Measurements from ENCODE around the gene EME2. TPM values are rescaled to one million over a fixed set of nuclear protein-coding genes. Genes with fewer than 3 reads are reported as not detected.
A peak's percentile ranks its signal among the peaks of the same experiment; 100 is the strongest.

The EME2 gene
- total RNA-seq, 1 experiment from 2014 or later = 63.6 TPM

DNA sequence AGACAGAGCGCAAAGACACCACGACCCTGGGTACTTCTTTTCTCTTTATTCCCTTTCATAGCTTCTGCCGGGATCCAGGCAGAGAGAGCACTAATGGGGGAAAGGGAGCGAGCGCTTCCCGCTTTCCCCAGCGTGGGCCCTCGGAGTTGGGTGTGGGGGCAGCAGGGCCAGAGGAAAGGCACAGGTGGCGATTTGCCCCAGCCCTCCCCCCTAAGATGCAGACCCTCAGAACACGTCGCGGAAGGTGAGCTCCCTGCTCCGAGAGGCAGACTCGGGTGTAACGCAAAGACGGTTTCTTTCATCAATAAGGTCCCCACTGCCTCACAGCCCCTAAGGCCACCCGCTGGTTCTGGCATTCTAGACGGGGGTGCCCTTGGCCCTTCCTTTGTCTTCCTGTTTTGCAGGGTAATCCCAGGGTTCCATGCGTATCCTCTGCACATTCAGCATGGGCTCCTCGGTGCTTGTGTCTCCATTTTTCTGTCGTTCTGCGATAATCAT is 697 bp upstream of the EME2 start:
- Histone ChIP-seq H4K20me1 (ENCODE audit: control insufficient read depth, insufficient read depth, insufficient read length) (no peaks in the 10 kb centered on the region), H3K9ac (ENCODE audit: extremely low read depth, insufficient read length, low read length) (peak overlapping the region; percentile 66), H3K14ac (ENCODE audit: insufficient read depth, low read length) (peak overlapping the region; percentile 5; the same call in 1 of the 2 replicates), H3K23ac (ENCODE audit: insufficient read length, low read depth, low read length) (no peak overlapping the region), H2BK120ac (ENCODE audit: low read depth, low read length, poor library complexity, severe bottlenecking) (no peak overlapping the region), H4K5ac (ENCODE audit: insufficient read length, low read depth, low read length) (no peak overlapping the region), H3K79me2 (ENCODE audit: insufficient read depth, low read length) (no peaks in the 10 kb centered on the region; the same call in 1 of the 2 replicates), H3K27ac (ENCODE audit: insufficient read length, low read depth, low read length) (no peak overlapping the region), H3K9me3 (ENCODE audit: control insufficient read depth, low read depth, low read length) (no peaks in the 10 kb centered on the region), H3K4me1 (ENCODE audit: insufficient read depth, low read length) (no peaks in the 10 kb centered on the region), H3K23me2 (ENCODE audit: insufficient read length, low read depth, low read length, poor library complexity, severe bottlenecking) (peaks cover 9% of the 10 kb centered on the region), H4K8ac (replicated peaks; ENCODE audit: insufficient read length, low read depth, low read length) (no peak overlapping the region), H2AFZ (ENCODE audit: low read length) (no peak overlapping the region), H4K91ac (ENCODE audit: insufficient read length, low read depth, low read length) (no peak overlapping the region), H2BK15ac (ENCODE audit: low read depth, low read length) (no peak overlapping the region), H3K4ac (ENCODE audit: low read depth, low read length) (no peak overlapping the region), H3K56ac (ENCODE audit: insufficient read length, low read depth, low read length) (no peak overlapping the region), H2BK12ac (ENCODE audit: insufficient read length, low read depth, low read length) (no peak overlapping the region), H2AK5ac (ENCODE audit: insufficient read length, low read length) (no peak overlapping the region), H2BK5ac (ENCODE audit: insufficient read length, low read length) (no peak overlapping the region), H3K27me3 (ENCODE audit: insufficient read depth, low read length) (no peaks in the 10 kb centered on the region), H3T11ph (ENCODE audit: low read length) (no peak overlapping the region), H3K4me2 (ENCODE audit: insufficient read depth, insufficient read length, low read length) (peak overlapping the region; percentile 47), H3K18ac (ENCODE audit: insufficient read length, low read depth, low read length) (no peak overlapping the region), H2BK20ac (ENCODE audit: low read depth, low read length, poor library complexity, severe bottlenecking) (no peak overlapping the region), H3K79me1 (ENCODE audit: insufficient read depth, low read depth, low read length, poor library complexity, severe bottlenecking) (peaks cover 5% of the 10 kb centered on the region)
- Mint-ChIP-seq H3K9me3 (no peaks in the 10 kb centered on the region), H3K27me3 (ENCODE audit: low read depth) (no peaks in the 10 kb centered on the region; the same call in 1 of the 2 replicates), H3K36me3 (ENCODE audit: insufficient read depth in 1 of 3, low read depth in 3 of 3) (peaks cover 11 to 52% (median 33%) of the 10 kb centered on the region in 3 experiments; a peak in 6 of 7 replicates), H3K27ac (peak overlapping the region; percentile 98 to 99 (median 99); a peak in 6 of 7 replicates), H3K4me1 (peaks cover 3 to 19% of the 10 kb centered on the region in 2 experiments), H3K4me3 (peak overlapping the region; percentile 95 to 98)
- WGBS (ENCODE audit: extremely low coverage, insufficient read length, low lambda C conversion rate) = no CpG with 5 or more reads among the region's 22 CpGs
- TF ChIP-seq, protein P1, sequence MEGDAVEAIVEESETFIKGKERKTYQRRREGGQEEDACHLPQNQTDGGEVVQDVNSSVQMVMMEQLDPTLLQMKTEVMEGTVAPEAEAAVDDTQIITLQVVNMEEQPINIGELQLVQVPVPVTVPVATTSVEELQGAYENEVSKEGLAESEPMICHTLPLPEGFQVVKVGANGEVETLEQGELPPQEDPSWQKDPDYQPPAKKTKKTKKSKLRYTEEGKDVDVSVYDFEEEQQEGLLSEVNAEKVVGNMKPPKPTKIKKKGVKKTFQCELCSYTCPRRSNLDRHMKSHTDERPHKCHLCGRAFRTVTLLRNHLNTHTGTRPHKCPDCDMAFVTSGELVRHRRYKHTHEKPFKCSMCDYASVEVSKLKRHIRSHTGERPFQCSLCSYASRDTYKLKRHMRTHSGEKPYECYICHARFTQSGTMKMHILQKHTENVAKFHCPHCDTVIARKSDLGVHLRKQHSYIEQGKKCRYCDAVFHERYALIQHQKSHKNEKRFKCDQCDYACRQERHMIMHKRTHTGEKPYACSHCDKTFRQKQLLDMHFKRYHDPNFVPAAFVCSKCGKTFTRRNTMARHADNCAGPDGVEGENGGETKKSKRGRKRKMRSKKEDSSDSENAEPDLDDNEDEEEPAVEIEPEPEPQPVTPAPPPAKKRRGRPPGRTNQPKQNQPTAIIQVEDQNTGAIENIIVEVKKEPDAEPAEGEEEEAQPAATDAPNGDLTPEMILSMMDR (conservative IDR thresholded peaks at IDR 0.05) = no peak
- DNase-seq = peak; percentile 54

Measured in H9 (cell line).